OCI-LY3 (cell line): ENCODE results near the gene SCGB1D1.

Experiments
- H2AFZ ChIP-seq: fragments of 200-600, 300-600 bp; shearing (Covaris generic); 2 replicates; pipeline ENCODE4 v1.6.0; 2014; ENCODE audit warnings: antibody characterized with exemption, low read depth, low read length
- H3K27ac ChIP-seq: fragments of 200-600, 300-600 bp; sonication (generic); 2 replicates; pipeline ENCODE4 v1.5.1; 2014; ENCODE audit warnings: mild to moderate bottlenecking, low read length, moderate library complexity, mixed read lengths
- H3K27me3 ChIP-seq: fragments of 200-600, 300-600 bp; sonication (generic); 2 replicates; pipeline ENCODE4 v1.6.1; 2014; ENCODE audit warnings: low read depth, low read length, mixed read lengths
- H3K36me3 ChIP-seq: fragments of 200-600, 300-600 bp; sonication (generic); replicated peaks from 2 replicates; pipeline ENCODE3; 2014; ENCODE audit warnings: low read depth, low read length, mixed read lengths
- H3K4me1 ChIP-seq: fragments of 300-600, 200-600 bp; sonication (generic); 2 replicates; pipeline ENCODE4 v1.6.1; 2014; ENCODE audit warnings: low read length, mixed read lengths
- H3K4me2 ChIP-seq: fragments of 200-600, 300-600 bp; sonication (generic); 2 replicates; pipeline ENCODE4 v1.6.1; 2014; ENCODE audit warnings: low read length, mixed read lengths
- H3K4me3 ChIP-seq: fragments of 300-600, 200-600 bp; sonication (generic); 2 replicates; pipeline ENCODE4 v1.5.1; 2014; ENCODE audit warnings: antibody characterized with exemption, mild to moderate bottlenecking, low read length, moderate library complexity
- H3K79me2 ChIP-seq: fragments of 300-600, 200-600 bp; shearing (Covaris generic); 2 replicates; pipeline ENCODE4 v1.6.1; 2014; ENCODE audit warnings: mild to moderate bottlenecking, low read length, mixed read lengths
- H3K9ac ChIP-seq: fragments of 300-600, 200-600 bp; shearing (Covaris generic); 2 replicates; pipeline ENCODE4 v1.6.0; 2014; ENCODE audit warnings: mild to moderate bottlenecking, low read length, moderate library complexity
- H3K9me3 ChIP-seq: fragments of 200-600, 300-600 bp; shearing (Covaris generic); 2 replicates; pipeline ENCODE4 v1.6.1; 2014; ENCODE audit warnings: low read length, mixed read lengths; ENCODE audit not compliant: insufficient read depth
- H4K20me1 ChIP-seq: fragments of 200-600, 300-600 bp; sonication (generic); 2 replicates; pipeline ENCODE4 v1.6.1; 2016; ENCODE audit warnings: low read length, mixed read lengths; ENCODE audit not compliant: insufficient read depth
- EZH2phosphoT487 ChIP-seq: fragments of 200-600 bp; shearing (Covaris generic); IDR thresholded peaks from 2 replicates; pipeline ENCODE4 v1.6.1; 2018; ENCODE audit warnings: antibody characterized with exemption, mixed run types, low read depth
- TF ChIP-seq, protein P1 (sequence below): fragments of 200-600, 300-600 bp; sonication (generic); IDR thresholded peaks from 2 replicates; pipeline ENCODE4 v1.5.1; 2014; ENCODE audit warnings: antibody characterized with exemption, low read length, low read depth

The SCGB1D1 gene

GRCh38 chr11:62208785-62209144 is 18.7 kb downstream of the SCGB1D1 start:
- no peak for TF ChIP-seq EZH2phosphoT487
- TF ChIP-seq, protein P1, sequence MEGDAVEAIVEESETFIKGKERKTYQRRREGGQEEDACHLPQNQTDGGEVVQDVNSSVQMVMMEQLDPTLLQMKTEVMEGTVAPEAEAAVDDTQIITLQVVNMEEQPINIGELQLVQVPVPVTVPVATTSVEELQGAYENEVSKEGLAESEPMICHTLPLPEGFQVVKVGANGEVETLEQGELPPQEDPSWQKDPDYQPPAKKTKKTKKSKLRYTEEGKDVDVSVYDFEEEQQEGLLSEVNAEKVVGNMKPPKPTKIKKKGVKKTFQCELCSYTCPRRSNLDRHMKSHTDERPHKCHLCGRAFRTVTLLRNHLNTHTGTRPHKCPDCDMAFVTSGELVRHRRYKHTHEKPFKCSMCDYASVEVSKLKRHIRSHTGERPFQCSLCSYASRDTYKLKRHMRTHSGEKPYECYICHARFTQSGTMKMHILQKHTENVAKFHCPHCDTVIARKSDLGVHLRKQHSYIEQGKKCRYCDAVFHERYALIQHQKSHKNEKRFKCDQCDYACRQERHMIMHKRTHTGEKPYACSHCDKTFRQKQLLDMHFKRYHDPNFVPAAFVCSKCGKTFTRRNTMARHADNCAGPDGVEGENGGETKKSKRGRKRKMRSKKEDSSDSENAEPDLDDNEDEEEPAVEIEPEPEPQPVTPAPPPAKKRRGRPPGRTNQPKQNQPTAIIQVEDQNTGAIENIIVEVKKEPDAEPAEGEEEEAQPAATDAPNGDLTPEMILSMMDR: no peak
- no peak overlapping the region for H3K27ac ChIP-seq
- no peak overlapping the region for H2AFZ ChIP-seq
- no peak overlapping the region for H3K9ac ChIP-seq
- no peaks in the 10 kb centered on the region for H3K79me2 ChIP-seq
- H3K27me3 ChIP-seq: no peaks in the 10 kb centered on the region; the same call in 1 of the 2 replicates
- no peak overlapping the region for H3K4me2 ChIP-seq
- no peak overlapping the region for H3K4me3 ChIP-seq
- H3K4me1 ChIP-seq: no peaks in the 10 kb centered on the region
- H3K36me3 ChIP-seq: no peaks in the 10 kb centered on the region
- no peaks in the 10 kb centered on the region for H3K9me3 ChIP-seq
- no peaks in the 10 kb centered on the region for H4K20me1 ChIP-seq

GRCh38 chr11:62217191-62217748 is 27.3 kb downstream of the SCGB1D1 start:
- Histone ChIP-seq H3K36me3 (no peaks in the 10 kb centered on the region), H4K20me1 (no peaks in the 10 kb centered on the region), H3K9ac (no peak overlapping the region), H3K9me3 (peaks cover 6% of the 10 kb centered on the region; the same call in 1 of the 2 replicates), H3K4me3 (no peak overlapping the region), H3K79me2 (no peaks in the 10 kb centered on the region), H3K4me1 (no peaks in the 10 kb centered on the region), H3K27ac (no peak overlapping the region), H3K27me3 (0 out of 2 replicates have a peak, but pooled peaks cover 7% of the 10 kb centered on the region), H2AFZ (no peak overlapping the region; the same call in 1 of the 2 replicates), H3K4me2 (no peak overlapping the region)
- TF ChIP-seq EZH2phosphoT487: no peak
- TF ChIP-seq, protein P1: peak; percentile 70

GRCh38 chr11:62221498-62221897 is 31.5 kb downstream of the SCGB1D1 start:
- Histone ChIP-seq H3K79me2 (no peaks in the 10 kb centered on the region), H3K4me3 (no peak overlapping the region), H3K4me1 (no peaks in the 10 kb centered on the region), H3K27me3 (no peaks in the 10 kb centered on the region), H2AFZ (no peak overlapping the region), H4K20me1 (no peaks in the 10 kb centered on the region), H3K9ac (no peak overlapping the region), H3K4me2 (no peak overlapping the region), H3K36me3 (no peaks in the 10 kb centered on the region), H3K9me3 (peaks cover 30% of the 10 kb centered on the region), H3K27ac (no peak overlapping the region)
- TF ChIP-seq, protein P1: no peak
- no peak for TF ChIP-seq EZH2phosphoT487

- Histone ChIP-seq H4K20me1 (no peaks in the 10 kb centered on the region), H3K9ac (no peak overlapping the region), H3K36me3 (no peaks in the 10 kb centered on the region), H2AFZ (no peak overlapping the region), H3K9me3 (peaks cover 30% of the 10 kb centered on the region), H3K4me2 (no peak overlapping the region), H3K79me2 (no peaks in the 10 kb centered on the region), H3K27ac (no peak overlapping the region), H3K4me1 (no peaks in the 10 kb centered on the region), H3K4me3 (no peak overlapping the region), H3K27me3 (peaks cover under 1% of the 10 kb centered on the region; the same call in 1 of the 2 replicates)
- TF ChIP-seq, protein P1: no peak
- TF ChIP-seq EZH2phosphoT487: no peak
Observed at GRCh38 chr11:62223095-62223494, 33.1 kb downstream of the SCGB1D1 start.
